Measurements from ENCODE around the gene PRM3.

PRM3 gene

DNA sequence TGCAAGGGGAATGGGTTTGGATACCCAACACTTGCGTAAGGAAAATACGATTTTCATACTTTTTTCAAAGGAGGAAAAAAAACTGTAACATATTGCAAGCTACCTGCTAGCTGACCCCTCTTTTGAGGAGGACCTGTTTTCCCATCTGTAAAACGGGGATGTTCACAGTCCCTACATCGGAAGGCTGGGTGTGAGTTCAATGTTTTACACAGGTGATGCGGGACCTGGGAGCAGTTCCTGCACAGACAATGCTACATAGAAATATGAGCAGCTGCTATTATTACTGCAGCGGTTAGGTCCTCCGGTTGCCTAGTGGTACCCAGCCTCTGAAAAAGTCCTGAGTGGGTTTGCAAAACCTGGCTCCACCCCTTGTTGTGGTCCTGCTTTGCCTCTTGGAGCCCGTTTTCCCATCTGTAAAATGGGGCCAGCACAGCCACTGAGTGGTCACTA lies 20.9 kb downstream of the PRM3 start:
- TF ChIP-seq, protein P1, sequence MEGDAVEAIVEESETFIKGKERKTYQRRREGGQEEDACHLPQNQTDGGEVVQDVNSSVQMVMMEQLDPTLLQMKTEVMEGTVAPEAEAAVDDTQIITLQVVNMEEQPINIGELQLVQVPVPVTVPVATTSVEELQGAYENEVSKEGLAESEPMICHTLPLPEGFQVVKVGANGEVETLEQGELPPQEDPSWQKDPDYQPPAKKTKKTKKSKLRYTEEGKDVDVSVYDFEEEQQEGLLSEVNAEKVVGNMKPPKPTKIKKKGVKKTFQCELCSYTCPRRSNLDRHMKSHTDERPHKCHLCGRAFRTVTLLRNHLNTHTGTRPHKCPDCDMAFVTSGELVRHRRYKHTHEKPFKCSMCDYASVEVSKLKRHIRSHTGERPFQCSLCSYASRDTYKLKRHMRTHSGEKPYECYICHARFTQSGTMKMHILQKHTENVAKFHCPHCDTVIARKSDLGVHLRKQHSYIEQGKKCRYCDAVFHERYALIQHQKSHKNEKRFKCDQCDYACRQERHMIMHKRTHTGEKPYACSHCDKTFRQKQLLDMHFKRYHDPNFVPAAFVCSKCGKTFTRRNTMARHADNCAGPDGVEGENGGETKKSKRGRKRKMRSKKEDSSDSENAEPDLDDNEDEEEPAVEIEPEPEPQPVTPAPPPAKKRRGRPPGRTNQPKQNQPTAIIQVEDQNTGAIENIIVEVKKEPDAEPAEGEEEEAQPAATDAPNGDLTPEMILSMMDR (IDR thresholded peaks at IDR 0.05; ENCODE audit: low read depth, low read length), result no peak
- no peak for TF ChIP-seq MYC (IDR thresholded peaks at IDR 0.05; ENCODE audit: low read depth, low read length)
- no peak for TF ChIP-seq POLR2A (IDR thresholded peaks at IDR 0.05; ENCODE audit: extremely low read depth, insufficient read length)
- TF ChIP-seq, protein P2, sequence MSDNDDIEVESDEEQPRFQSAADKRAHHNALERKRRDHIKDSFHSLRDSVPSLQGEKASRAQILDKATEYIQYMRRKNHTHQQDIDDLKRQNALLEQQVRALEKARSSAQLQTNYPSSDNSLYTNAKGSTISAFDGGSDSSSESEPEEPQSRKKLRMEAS (IDR thresholded peaks at IDR 0.05; ENCODE audit: low read depth, low read length), result no peak
- no peak overlapping the region for H3K4me3 ChIP-seq (ENCODE audit: low read depth, low read length)
- DNase-seq (ENCODE audit: low read depth), result no peak

DNA sequence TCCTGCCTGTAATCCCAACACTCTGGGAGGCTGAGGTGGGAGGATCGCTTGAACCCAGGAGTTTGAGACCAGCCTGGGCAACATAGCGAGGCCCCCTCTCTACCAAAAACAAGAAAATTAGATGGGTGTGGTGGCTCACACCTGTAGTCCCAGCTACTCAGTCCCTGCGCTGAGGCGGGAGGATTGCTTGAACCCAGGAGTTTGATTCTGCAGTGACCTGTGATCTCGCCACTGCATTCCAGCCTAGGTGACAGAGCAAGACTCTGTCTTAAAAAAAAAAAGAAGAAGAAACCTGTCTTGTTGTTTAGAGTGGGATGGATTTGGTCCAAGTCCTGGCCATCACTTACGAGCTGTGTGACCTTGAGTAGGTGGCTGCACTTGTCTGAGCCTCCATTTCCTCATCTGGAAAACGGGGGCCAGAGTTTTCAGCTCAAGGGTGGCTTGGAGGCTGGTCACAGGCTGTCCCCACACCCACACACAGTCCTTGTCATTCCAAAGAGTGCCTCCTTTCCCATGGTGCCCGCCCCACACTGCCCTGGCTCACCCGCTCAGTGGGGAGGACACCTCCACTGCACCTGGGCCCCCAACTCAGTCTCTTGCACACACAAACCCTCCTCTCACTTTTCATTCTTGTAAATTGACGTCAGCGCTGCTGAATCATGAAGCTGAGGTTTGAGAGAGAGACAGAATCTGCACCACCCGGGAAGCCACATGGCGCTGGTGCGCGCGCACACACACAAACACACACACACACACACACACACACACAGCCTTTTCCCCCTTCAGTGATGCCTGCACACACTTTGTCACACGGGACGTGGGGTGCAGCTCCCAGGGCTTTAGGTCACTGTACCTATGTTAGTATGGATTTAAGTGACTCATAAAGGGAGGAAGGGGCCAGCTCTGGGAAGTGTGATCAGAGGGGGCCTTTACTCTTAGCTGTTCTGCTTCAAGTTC lies 21.6 kb downstream of the PRM3 start:
- TF ChIP-seq, protein P2 (IDR thresholded peaks at IDR 0.05; ENCODE audit: low read depth, low read length), result no peak
- TF ChIP-seq MYC (IDR thresholded peaks at IDR 0.05; ENCODE audit: low read depth, low read length) (no peak), POLR2A (IDR thresholded peaks at IDR 0.05; ENCODE audit: extremely low read depth, insufficient read length) (no peak)
- TF ChIP-seq, protein P1 (IDR thresholded peaks at IDR 0.05; ENCODE audit: low read depth, low read length), result no peak
- no peak overlapping the region for H3K4me3 ChIP-seq (ENCODE audit: low read depth, low read length)
- peak; percentile 59 for DNase-seq (ENCODE audit: low read depth)

DNA sequence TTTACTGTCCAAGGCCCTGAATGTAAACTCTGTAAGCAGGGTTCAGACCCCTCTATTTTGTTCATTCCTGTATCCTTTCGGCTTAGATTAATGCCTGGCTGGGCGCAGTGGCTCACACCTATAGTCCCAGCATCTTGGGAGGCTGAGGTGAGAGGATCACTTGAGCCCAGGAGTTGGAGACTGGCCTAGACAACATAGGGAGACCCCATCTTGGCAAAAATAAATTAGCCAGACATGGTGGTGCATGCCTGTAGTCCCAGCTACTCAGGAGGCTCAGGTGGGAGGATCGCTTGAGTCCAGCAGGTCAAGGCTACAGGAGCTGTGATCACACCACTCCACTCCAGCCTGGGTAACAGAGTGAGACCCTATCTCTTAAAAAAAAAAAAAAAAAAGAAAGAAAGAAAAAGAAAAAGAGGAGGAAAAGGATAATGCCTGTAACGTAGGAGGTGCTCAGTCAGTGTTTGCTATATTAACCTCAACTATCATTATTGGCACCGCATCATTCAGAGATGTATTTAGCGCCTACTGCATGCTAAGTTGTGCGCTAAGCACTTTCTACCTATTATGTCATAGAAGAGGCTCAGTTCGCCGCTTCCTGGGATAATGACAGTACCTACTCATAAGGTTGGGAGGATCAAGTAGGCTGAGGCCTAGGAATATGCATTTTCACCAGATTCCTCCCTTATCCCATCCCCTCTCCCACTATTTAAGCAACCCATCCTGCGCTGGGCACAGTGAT lies 22.5 kb downstream of the PRM3 start:
- no peak for DNase-seq (ENCODE audit: low read depth)
- TF ChIP-seq, protein P2 (IDR thresholded peaks at IDR 0.05; ENCODE audit: low read depth, low read length), result no peak
- TF ChIP-seq, protein P1 (IDR thresholded peaks at IDR 0.05; ENCODE audit: low read depth, low read length), result no peak
- TF ChIP-seq MYC (IDR thresholded peaks at IDR 0.05; ENCODE audit: low read depth, low read length) (no peak), POLR2A (IDR thresholded peaks at IDR 0.05; ENCODE audit: extremely low read depth, insufficient read length) (no peak)
- H3K4me3 ChIP-seq (ENCODE audit: low read depth, low read length), result no peak overlapping the region

DNA sequence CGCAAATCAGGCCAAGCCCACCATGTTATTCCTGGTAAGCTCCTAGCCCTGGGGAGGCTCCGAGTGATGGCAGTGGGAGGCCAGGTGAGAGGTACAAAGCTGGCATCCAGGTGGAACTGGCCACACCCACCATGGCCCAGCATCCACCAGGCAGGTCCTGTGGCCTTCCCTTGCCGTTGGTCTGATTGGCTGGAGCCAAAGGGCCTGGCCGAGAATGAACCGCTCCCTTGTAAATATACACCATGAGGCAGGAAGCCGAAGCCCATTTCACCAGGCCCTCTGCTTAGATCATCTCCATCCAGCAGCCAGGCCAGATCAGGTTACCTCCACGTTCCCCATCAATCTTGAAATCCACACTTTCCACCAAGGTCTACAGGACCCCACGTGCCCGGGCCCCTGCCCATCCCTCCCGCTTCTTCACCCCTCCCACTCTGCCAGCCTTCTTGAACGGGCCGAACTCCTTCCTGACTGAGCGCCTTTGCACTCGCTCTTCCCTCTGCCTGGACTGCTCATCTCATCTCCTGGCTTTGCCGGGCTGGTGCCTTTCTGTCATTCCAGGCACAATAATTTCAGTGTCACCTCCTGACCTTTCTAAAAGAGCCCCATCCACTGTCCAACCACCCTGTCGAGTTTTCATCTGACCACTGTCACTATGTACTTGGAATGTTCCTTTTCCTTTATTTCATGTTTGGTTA lies 23.2 kb downstream of the PRM3 start:
- TF ChIP-seq, protein P2 (IDR thresholded peaks at IDR 0.05; ENCODE audit: low read depth, low read length), result no peak
- TF ChIP-seq, protein P1 (IDR thresholded peaks at IDR 0.05; ENCODE audit: low read depth, low read length), result no peak
- TF ChIP-seq MYC (IDR thresholded peaks at IDR 0.05; ENCODE audit: low read depth, low read length), result no peak
- no peak for TF ChIP-seq POLR2A (IDR thresholded peaks at IDR 0.05; ENCODE audit: extremely low read depth, insufficient read length)
- H3K4me3 ChIP-seq (ENCODE audit: low read depth, low read length), result no peak overlapping the region
- DNase-seq (ENCODE audit: low read depth), result no peak
